ENCODE measurements around the gene DES. TPM values are rescaled to one million over a fixed set of nuclear protein-coding genes. Genes with fewer than 3 reads are reported as not detected.

DES gene
- total RNA-seq, 2 donors from 2014 or later: 6,561 to 7,652 TPM

Other genes with a start within 250 kb of the DES start
- 1 to 10 TPM in 1 of 2 donors, under 1 TPM in 1; 0.71 to 2.1 TPM for gene SLC23A3, start 248.3 kb upstream of the DES start, total RNA-seq
- 10 to 100 TPM; 46.7 to 49.2 TPM for gene CNPPD1, start 241.5 kb upstream of the DES start, total RNA-seq
- gene RETREG2, start 240.1 kb upstream of the DES start, total RNA-seq: 10 to 100 TPM; 54.4 to 56.8 TPM
- gene ZFAND2B, start 211.6 kb upstream of the DES start, total RNA-seq: 10 to 100 TPM; 33.8 to 34.7 TPM
- gene ABCB6, start 199.4 kb upstream of the DES start, total RNA-seq: 10 to 100 TPM; 16.0 to 24.2 TPM
- gene ATG9A, start 188.7 kb upstream of the DES start, total RNA-seq: 10 to 100 TPM; 28.5 to 38.5 TPM
- gene ANKZF1, start 188.6 kb upstream of the DES start, total RNA-seq: 10 to 100 TPM; 11.5 to 24.2 TPM
- gene GLB1L, start 172.9 kb upstream of the DES start, total RNA-seq: 1 to 10 TPM; 5.3 to 7.5 TPM
- 10 to 100 TPM; 15.8 to 16.5 TPM for gene STK16, start 172.9 kb upstream of the DES start, total RNA-seq
- not detected for gene TUBA4B, start 165.1 kb upstream of the DES start, total RNA-seq
- gene TUBA4A, start 164.5 kb upstream of the DES start, total RNA-seq: 10 to 100 TPM; 25.6 to 25.9 TPM
- 10 to 100 TPM; 42.0 to 45.7 TPM for gene DNAJB2, start 139.0 kb upstream of the DES start, total RNA-seq
- gene PTPRN, start 109.0 kb upstream of the DES start, total RNA-seq: not detected
- gene RESP18, start 85.6 kb upstream of the DES start, total RNA-seq: not detected
- 10 to 100 TPM; 41.9 to 44.0 TPM for gene DNPEP, start 30.5 kb upstream of the DES start, total RNA-seq
- gene SPEG, start 16.5 kb downstream of the DES start, total RNA-seq: 100 to 1,000 TPM; 175 to 217 TPM
- 10 to 100 TPM; 33.9 to 42.8 TPM for gene GMPPA, start 80.5 kb downstream of the DES start, total RNA-seq
- gene ASIC4, start 96.1 kb downstream of the DES start, total RNA-seq: under 1 TPM in 1 of 2 donors, not detected in 1; 0.38 TPM
- gene CHPF, start 125.4 kb downstream of the DES start, total RNA-seq: 10 to 100 TPM; 42.9 to 51.1 TPM
- gene TMEM198, start 125.7 kb downstream of the DES start, total RNA-seq: 1 to 10 TPM; 3.0 to 3.2 TPM
- gene OBSL1, start 153.2 kb downstream of the DES start, total RNA-seq: 10 to 100 TPM; 40.7 to 57.7 TPM
- gene INHA, start 153.9 kb downstream of the DES start, total RNA-seq: under 1 TPM in 1 of 2 donors, not detected in 1; 0.37 TPM
- 10 to 100 TPM; 18.6 to 22.4 TPM for gene STK11IP, start 179.5 kb downstream of the DES start, total RNA-seq
- gene SLC4A3, start 209.3 kb downstream of the DES start, total RNA-seq: 10 to 100 TPM in 1 of 2 donors, 1 to 10 TPM in 1; 6.2 to 10.1 TPM

All from posterior vena cava (tissue), 2 donors.